ENCODE data around the gene PUSL1. TPM values are rescaled to one million over a fixed set of nuclear protein-coding genes. Genes with fewer than 3 reads are reported as not detected.

The PUSL1 gene
- total RNA-seq, 2 experiments from 2014 or later = 23.9 to 25.4 TPM

DNA sequence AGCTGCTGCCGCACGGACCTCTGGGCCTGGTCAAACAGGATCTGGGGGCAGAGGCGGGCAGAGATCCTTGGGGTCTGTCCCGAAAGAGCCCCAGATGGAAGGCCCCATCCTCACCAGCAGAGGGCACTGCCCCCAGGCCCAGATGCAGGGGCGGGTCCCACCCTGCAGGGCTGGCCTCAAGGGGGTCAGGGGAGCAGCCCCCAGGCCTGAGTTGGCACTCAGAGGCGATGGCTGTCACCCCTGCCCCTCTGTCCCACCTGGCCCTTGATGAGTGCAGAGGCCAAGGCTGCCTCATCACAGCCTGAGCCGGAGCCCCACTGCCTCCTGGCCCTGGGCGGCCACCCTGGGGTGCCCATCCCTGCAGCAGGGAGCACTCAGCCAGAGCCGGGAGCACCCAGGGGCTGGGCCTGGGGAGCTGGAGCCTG is 6.4 kb upstream of the PUSL1 start:
- DNase-seq (peak; percentile 33), ATAC-seq (no peak)
- Mint-ChIP-seq H3K4me1 (ENCODE audit: low read depth) (peaks cover 23% of the 10 kb centered on the region), H3K4me3 (no peak overlapping the region), H3K27me3 (no peaks in the 10 kb centered on the region), H3K27ac (no peak overlapping the region), H3K9me3 (no peaks in the 10 kb centered on the region), H3K36me3 (ENCODE audit: low read depth) (no peaks in the 10 kb centered on the region)
- CTCF ChIA-PET = interaction anchor here (0.6 to 2.3 kb wide), 2 partner anchors 69 to 180 kb away, joined by 3 to 9 read pairs; no protein-coding TSS in a partner anchor
- POLR2A ChIA-PET = no interaction called here
- intact Hi-C loops (cut with micrococcal nuclease) = no loop called here
- TF ChIP-seq, protein P1, sequence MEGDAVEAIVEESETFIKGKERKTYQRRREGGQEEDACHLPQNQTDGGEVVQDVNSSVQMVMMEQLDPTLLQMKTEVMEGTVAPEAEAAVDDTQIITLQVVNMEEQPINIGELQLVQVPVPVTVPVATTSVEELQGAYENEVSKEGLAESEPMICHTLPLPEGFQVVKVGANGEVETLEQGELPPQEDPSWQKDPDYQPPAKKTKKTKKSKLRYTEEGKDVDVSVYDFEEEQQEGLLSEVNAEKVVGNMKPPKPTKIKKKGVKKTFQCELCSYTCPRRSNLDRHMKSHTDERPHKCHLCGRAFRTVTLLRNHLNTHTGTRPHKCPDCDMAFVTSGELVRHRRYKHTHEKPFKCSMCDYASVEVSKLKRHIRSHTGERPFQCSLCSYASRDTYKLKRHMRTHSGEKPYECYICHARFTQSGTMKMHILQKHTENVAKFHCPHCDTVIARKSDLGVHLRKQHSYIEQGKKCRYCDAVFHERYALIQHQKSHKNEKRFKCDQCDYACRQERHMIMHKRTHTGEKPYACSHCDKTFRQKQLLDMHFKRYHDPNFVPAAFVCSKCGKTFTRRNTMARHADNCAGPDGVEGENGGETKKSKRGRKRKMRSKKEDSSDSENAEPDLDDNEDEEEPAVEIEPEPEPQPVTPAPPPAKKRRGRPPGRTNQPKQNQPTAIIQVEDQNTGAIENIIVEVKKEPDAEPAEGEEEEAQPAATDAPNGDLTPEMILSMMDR (IDR thresholded peaks at IDR 0.05) = peak; percentile 62

DNA sequence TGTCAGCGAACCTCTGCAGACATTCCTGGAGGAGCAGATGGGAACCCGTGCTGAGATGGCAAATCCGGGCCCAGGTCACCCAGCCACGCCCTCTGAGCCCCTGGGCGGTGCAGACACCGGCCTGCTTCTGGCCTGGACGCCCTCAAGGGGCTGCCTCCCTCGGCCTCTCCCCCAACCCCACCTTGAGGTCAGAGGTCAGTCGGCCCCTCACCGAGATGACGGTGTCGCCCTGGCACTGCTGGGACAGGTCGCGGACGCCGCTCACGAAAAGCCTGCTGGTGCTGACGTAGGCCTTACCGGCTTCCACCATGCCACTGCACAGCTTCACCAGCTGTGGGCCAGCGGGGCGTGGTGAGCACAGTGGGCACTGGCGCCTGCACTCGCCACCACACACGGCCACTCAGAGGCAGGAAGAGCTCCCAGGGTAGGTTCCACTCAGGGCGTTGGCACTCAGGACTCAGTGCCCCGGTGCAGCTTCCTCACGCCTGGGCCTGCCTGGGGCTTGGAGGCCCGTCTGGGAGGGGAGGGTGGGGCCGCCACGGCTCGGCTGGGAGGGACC is 5.4 kb upstream of the PUSL1 start:
- no peaks in the 10 kb centered on the region for H3K36me3 Mint-ChIP-seq (ENCODE audit: low read depth)
- ChIA-PET POLR2A (no interaction called here), CTCF (interaction anchor here (0.6 to 2.7 kb wide), 3 partner anchors 11 to 181 kb away, joined by 3 to 15 read pairs (median 9); no protein-coding TSS in a partner anchor)
- TF ChIP-seq, protein P1 (IDR thresholded peaks at IDR 0.05) = no peak
- intact Hi-C loops (cut with micrococcal nuclease) = no loop called here
- H3K27ac Mint-ChIP-seq = no peak overlapping the region
- no peaks in the 10 kb centered on the region for H3K9me3 Mint-ChIP-seq
- H3K27me3 Mint-ChIP-seq = no peaks in the 10 kb centered on the region
- peaks cover 25% of the 10 kb centered on the region for H3K4me1 Mint-ChIP-seq (ENCODE audit: low read depth)
- H3K4me3 Mint-ChIP-seq = no peak overlapping the region
- ATAC-seq (no peak), DNase-seq (no peak)

DNA sequence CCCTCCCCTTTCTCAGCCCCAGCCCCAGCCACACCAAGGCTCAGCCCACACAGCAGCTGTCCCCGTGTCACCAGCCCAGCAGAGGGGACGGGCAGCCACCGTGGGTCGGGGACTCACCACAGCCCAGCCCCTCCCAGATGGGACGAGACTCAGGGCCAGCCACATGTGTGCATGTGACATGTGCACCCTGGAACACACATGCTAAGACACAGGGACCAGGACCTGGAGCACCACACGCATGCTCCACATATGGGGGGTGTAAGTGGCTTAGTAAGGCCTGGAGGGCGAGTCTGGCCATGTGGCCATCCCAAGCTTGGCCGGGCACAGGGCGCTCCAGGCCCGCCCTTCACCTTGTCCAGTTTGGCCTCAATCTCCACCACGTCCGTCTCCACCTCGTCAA is 4.7 kb upstream of the PUSL1 start:
- CTCF ChIA-PET = interaction anchor here (2.3 to 2.7 kb wide), 2 partner anchors 12 to 181 kb away, joined by 9 to 15 read pairs; no protein-coding TSS in a partner anchor
- no peak for ATAC-seq
- intact Hi-C loops (cut with micrococcal nuclease) = no loop called here

DNA sequence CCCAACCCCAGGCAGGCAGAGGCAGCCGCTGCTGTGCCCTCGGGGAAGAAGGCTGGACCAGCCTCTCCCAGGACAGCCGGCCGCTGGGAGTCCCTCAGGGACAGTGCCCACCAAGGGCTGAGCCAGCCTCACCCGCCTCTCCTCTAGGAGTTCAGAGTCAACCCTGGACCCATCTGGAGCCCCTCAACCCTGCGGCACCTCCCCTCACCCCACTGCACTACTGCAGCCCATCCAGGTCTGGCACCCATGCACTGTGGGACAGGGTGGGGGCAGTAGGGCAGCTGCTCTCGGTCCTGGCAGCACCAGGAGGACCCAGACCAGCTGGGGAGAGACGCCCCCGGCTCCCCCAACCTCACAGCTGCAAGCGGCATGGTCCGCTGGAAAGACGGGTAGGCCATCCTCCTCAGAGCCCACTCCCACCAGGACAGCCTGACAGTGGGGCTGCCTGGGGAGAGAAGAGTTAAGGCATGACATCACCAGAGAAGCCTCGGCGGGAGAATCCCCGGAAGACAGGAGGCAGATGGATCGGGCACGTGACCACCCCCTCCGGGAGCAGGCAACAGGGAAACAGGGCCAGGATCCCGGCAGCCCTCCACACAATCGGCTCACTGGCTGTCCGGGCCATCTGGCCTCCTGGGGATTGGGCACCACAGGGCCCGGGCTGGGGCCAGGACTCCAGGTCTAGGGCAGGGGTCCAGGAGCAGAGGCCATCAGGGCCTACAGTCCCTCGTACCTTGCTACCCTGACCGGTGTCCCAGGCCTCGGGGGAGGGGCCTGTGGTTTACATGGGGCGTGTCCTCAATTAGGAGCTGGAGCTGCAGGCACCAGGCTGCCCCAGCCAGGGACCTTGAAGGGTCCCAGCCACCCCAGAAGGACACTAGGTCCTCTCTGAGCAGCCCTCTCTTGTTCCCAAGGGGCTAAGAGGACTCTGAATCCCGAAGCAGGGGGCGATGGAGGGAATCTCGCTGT is 3.8 kb upstream of the PUSL1 start:
- ATAC-seq (no peak), DNase-seq (no peak)
- peaks cover 4% of the 10 kb centered on the region for H3K36me3 Mint-ChIP-seq (ENCODE audit: low read depth)
- CTCF ChIA-PET = interaction anchor here (1.0 to 2.7 kb wide), 8 partner anchors 10 to 302 kb away, joined by 3 to 15 read pairs (median 4); no protein-coding TSS in a partner anchor
- POLR2A ChIA-PET = interaction anchor here (0.6 kb wide), 1 partner anchor 97 kb away, joined by 3 read pairs; no protein-coding TSS in a partner anchor
- intact Hi-C loops (cut with micrococcal nuclease) = no loop called here
- peaks cover 25% of the 10 kb centered on the region for H3K4me1 Mint-ChIP-seq (ENCODE audit: low read depth)
- peak overlapping the region; percentile 81 for H3K27ac Mint-ChIP-seq
- peak overlapping the region; percentile 80 for H3K4me3 Mint-ChIP-seq
- TF ChIP-seq, protein P1 (IDR thresholded peaks at IDR 0.05) = no peak
- no peaks in the 10 kb centered on the region for H3K9me3 Mint-ChIP-seq
- no peaks in the 10 kb centered on the region for H3K27me3 Mint-ChIP-seq

More for the DNA sequence above, 4.7 kb upstream of the PUSL1 start:
- TF ChIP-seq, protein P1 (IDR thresholded peaks at IDR 0.05) = no peak
- Mint-ChIP-seq H3K4me3 (no peak overlapping the region), H3K27ac (no peak overlapping the region), H3K36me3 (ENCODE audit: low read depth) (peaks cover 1% of the 10 kb centered on the region), H3K9me3 (no peaks in the 10 kb centered on the region), H3K27me3 (no peaks in the 10 kb centered on the region), H3K4me1 (ENCODE audit: low read depth) (peaks cover 25% of the 10 kb centered on the region)
- POLR2A ChIA-PET = no interaction called here
- no peak for DNase-seq

Data from activated CD8-positive, alpha-beta T cell treated with anti-CD3 and anti-CD28 coated beads for 36 hours (primary cell).